ENCODE results near the gene ZNF280B.

ZNF280B gene

DNA sequence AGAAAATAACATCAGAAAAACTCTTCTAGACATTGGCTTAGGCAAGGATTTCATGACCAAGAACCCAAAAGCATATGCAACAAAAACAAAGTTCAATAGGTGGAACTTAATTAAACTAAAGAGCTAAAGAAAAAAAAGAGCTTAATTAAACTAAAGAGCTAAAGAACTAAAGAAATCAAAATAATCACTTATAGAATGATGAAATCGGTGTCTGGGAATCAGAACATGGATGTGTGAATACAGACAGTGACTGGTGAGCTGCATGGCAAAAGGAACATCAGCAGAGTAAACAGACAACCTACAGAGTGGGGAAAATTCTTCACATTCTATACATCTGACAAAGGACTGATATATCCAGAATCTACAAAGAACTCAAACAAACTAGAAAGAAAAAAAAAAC is 41.4 kb downstream of the ZNF280B start:
- TF ChIP-seq POLR2AphosphoS5 (IDR thresholded peaks at IDR 0.05; ENCODE audit: borderline replicate concordance, low read depth, low read length) (no peak), FOXP2 (optimal IDR thresholded peaks at IDR 0.05; ENCODE audit: control extremely low read depth, extremely low read length, insufficient read depth) (no peak), EZH2 (IDR thresholded peaks at IDR 0.05) (no peak)
- Histone ChIP-seq H3K9me3 (ENCODE audit: low read depth, low read length) (no peaks in the 10 kb centered on the region), H3K36me3 (ENCODE audit: insufficient read depth, low read length) (no peaks in the 10 kb centered on the region), H3K4me3 (no peak overlapping the region), H3K27ac (no peak overlapping the region), H3K9ac (ENCODE audit: insufficient read length) (no peak overlapping the region)
- DNase-seq (ENCODE audit: low read depth, low spot score) = no peak

GRCh38 chr22:22465782-22466181 is 42.8 kb downstream of the ZNF280B start:
- TF ChIP-seq FOXP2 (optimal IDR thresholded peaks at IDR 0.05; ENCODE audit: control extremely low read depth, extremely low read length, insufficient read depth) (no peak), POLR2AphosphoS5 (IDR thresholded peaks at IDR 0.05; ENCODE audit: borderline replicate concordance, low read depth, low read length) (no peak), EZH2 (IDR thresholded peaks at IDR 0.05) (no peak)
- Histone ChIP-seq H3K9me3 (ENCODE audit: low read depth, low read length) (no peaks in the 10 kb centered on the region), H3K27ac (no peak overlapping the region), H3K4me3 (no peak overlapping the region), H3K9ac (ENCODE audit: insufficient read length) (no peak overlapping the region), H3K36me3 (ENCODE audit: insufficient read depth, low read length) (no peaks in the 10 kb centered on the region)
- no peak for DNase-seq (ENCODE audit: low read depth, low spot score)

DNA sequence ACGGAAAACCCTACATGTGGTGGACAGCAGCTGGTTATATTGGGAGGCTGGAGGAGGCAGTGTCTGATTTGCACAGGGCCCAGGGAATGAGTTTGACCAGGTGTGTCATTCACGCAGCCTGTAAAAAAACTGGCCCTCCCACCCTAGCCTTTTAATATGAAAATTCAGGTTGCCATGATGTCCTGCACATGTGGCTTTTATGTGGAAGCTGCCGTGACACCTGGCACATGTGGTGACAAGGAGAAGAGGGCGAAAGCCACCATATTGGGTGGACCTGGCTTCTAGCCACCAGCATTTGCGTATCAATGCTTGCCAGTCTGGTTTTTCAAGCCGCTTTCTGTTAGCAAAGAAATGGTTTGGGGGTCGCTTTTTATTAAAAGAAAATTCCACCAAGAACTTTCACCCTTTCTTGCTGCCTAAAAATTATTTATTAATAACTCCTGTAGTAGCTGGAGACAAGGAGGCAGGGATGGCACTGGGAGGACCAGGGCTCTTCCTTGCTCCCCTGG is 43.4 kb downstream of the ZNF280B start:
- no peaks in the 10 kb centered on the region for H3K36me3 ChIP-seq (ENCODE audit: insufficient read depth, low read length)
- no peak overlapping the region for H3K27ac ChIP-seq
- no peak overlapping the region for H3K9ac ChIP-seq (ENCODE audit: insufficient read length)
- no peak overlapping the region for H3K4me3 ChIP-seq
- H3K9me3 ChIP-seq (ENCODE audit: low read depth, low read length) = no peaks in the 10 kb centered on the region
- no peak for TF ChIP-seq EZH2 (IDR thresholded peaks at IDR 0.05)
- TF ChIP-seq FOXP2 (optimal IDR thresholded peaks at IDR 0.05; ENCODE audit: control extremely low read depth, extremely low read length, insufficient read depth) = no peak
- TF ChIP-seq POLR2AphosphoS5 (IDR thresholded peaks at IDR 0.05; ENCODE audit: borderline replicate concordance, low read depth, low read length) = no peak
- no peak for DNase-seq (ENCODE audit: low read depth, low spot score)

GRCh38 chr22:22464541-22465054 is 43.9 kb downstream of the ZNF280B start:
- DNase-seq (ENCODE audit: low read depth, low spot score) = no peak
- TF ChIP-seq FOXP2 (optimal IDR thresholded peaks at IDR 0.05; ENCODE audit: control extremely low read depth, extremely low read length, insufficient read depth) (no peak), EZH2 (IDR thresholded peaks at IDR 0.05) (no peak), POLR2AphosphoS5 (IDR thresholded peaks at IDR 0.05; ENCODE audit: borderline replicate concordance, low read depth, low read length) (no peak)
- H3K36me3 ChIP-seq (ENCODE audit: insufficient read depth, low read length) = no peaks in the 10 kb centered on the region
- no peaks in the 10 kb centered on the region for H3K9me3 ChIP-seq (ENCODE audit: low read depth, low read length)
- H3K9ac ChIP-seq (ENCODE audit: insufficient read length) = no peak overlapping the region
- no peak overlapping the region for H3K27ac ChIP-seq
- no peak overlapping the region for H3K4me3 ChIP-seq

GRCh38 chr22:22463855-22464540 is 44.5 kb downstream of the ZNF280B start:
- H3K4me3 ChIP-seq = no peak overlapping the region
- no peaks in the 10 kb centered on the region for H3K9me3 ChIP-seq (ENCODE audit: low read depth, low read length)
- peak; percentile 56 for DNase-seq (ENCODE audit: low read depth, low spot score)
- no peak overlapping the region for H3K9ac ChIP-seq (ENCODE audit: insufficient read length)
- H3K36me3 ChIP-seq (ENCODE audit: insufficient read depth, low read length) = no peaks in the 10 kb centered on the region
- TF ChIP-seq POLR2AphosphoS5 (IDR thresholded peaks at IDR 0.05; ENCODE audit: borderline replicate concordance, low read depth, low read length) (no peak), EZH2 (IDR thresholded peaks at IDR 0.05) (no peak), FOXP2 (optimal IDR thresholded peaks at IDR 0.05; ENCODE audit: control extremely low read depth, extremely low read length, insufficient read depth) (no peak)
- H3K27ac ChIP-seq = no peak overlapping the region

DNA sequence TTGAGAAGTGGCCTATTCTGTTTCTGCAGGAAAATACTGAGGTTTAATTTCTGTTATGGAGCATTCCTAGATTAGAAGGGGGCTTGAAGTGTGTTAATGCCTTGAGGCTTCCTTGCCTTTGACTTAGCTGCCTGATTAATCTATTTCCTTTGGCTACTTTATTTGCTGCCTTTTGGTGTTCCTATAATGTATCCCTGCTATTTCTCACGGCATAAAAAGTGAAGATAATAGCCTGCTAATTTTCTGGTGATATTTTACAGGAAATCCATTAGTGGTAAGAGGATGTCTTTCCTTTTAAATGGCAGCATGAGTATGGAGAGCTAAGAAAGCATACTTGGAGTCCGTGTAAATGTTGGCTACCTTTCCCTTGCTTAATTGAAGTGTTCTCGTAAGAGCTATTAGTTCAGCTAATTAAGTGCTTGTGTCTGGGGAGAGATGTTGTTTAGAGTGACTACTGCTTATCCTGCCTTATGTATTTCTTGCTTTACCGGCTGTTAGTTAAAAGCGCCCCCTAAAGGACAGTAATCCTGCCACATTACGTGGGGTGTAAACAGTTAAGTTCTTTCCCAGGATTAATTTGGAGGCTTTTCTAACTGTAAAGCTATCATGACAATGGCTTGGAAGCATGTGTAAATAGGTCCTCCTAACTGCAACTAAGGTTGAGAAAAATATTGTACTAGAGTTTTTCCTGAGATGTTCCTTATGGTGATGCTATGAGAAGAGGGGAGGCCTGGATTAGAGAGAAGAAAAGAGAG is 45.6 kb downstream of the ZNF280B start:
- H3K27ac ChIP-seq = no peak overlapping the region
- DNase-seq (ENCODE audit: low read depth, low spot score) = no peak
- H3K36me3 ChIP-seq (ENCODE audit: insufficient read depth, low read length) = no peaks in the 10 kb centered on the region
- no peak overlapping the region for H3K4me3 ChIP-seq
- no peaks in the 10 kb centered on the region for H3K9me3 ChIP-seq (ENCODE audit: low read depth, low read length)
- no peak for TF ChIP-seq EZH2 (IDR thresholded peaks at IDR 0.05)
- TF ChIP-seq FOXP2 (optimal IDR thresholded peaks at IDR 0.05; ENCODE audit: control extremely low read depth, extremely low read length, insufficient read depth) = no peak
- TF ChIP-seq POLR2AphosphoS5 (IDR thresholded peaks at IDR 0.05; ENCODE audit: borderline replicate concordance, low read depth, low read length) = no peak
- no peak overlapping the region for H3K9ac ChIP-seq (ENCODE audit: insufficient read length)

DNA sequence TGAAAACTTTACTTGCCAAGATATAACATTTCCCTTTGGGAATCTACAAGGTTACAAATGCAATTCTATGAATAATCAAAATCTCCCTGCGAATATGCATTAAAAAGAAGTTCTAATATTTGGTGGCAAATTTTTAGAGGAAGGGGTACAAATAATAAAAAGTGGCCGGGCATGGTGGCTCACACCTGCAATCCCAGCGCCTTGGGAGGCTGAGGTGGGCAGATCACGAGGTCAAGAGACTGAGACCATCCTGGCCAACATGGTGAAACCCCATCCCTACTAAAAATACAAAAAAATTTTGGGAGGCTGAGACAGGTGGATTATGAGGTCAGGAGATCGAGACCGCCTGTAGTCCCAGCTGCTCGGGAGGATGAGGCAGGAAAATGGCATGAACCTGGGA is 47.0 kb downstream of the ZNF280B start:
- Histone ChIP-seq H3K9ac (ENCODE audit: insufficient read length) (no peak overlapping the region), H3K27ac (no peak overlapping the region), H3K4me3 (no peak overlapping the region), H3K36me3 (ENCODE audit: insufficient read depth, low read length) (no peaks in the 10 kb centered on the region), H3K9me3 (ENCODE audit: low read depth, low read length) (no peaks in the 10 kb centered on the region)
- DNase-seq (ENCODE audit: low read depth, low spot score) = no peak
- no peak for TF ChIP-seq FOXP2 (optimal IDR thresholded peaks at IDR 0.05; ENCODE audit: control extremely low read depth, extremely low read length, insufficient read depth)
- no peak for TF ChIP-seq POLR2AphosphoS5 (IDR thresholded peaks at IDR 0.05; ENCODE audit: borderline replicate concordance, low read depth, low read length)
- TF ChIP-seq EZH2 (IDR thresholded peaks at IDR 0.05) = no peak

DNA sequence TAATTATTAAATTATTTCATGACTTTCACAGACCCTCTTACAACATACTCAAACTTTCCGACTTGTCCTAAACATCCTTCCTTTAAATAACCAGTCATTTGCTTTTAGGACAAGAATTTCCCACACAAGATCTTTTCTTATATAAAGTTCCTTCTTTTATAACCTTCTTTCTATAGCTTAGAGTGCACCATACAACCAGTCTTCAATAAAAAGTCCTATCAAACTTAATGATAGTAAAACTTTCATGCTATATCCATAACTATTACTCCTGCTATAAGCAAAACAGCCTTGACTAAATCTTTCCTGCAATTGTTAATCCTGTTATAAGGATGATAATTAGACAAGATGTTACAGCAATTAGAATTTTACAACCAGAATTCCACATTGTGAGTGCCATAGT is 47.4 kb downstream of the ZNF280B start:
- Histone ChIP-seq H3K9ac (ENCODE audit: insufficient read length) (no peak overlapping the region), H3K36me3 (ENCODE audit: insufficient read depth, low read length) (no peaks in the 10 kb centered on the region), H3K4me3 (no peak overlapping the region), H3K9me3 (ENCODE audit: low read depth, low read length) (no peaks in the 10 kb centered on the region), H3K27ac (no peak overlapping the region)
- TF ChIP-seq FOXP2 (optimal IDR thresholded peaks at IDR 0.05; ENCODE audit: control extremely low read depth, extremely low read length, insufficient read depth) (no peak), EZH2 (IDR thresholded peaks at IDR 0.05) (no peak)
- no peak for DNase-seq (ENCODE audit: low read depth, low spot score)
